Neutrophil (primary cell): ENCODE results near the gene TSTD1.

Experiments
- H3K27ac ChIP-seq: fragments of 200-600 bp; sonication (generic); 2 replicates; pipeline ENCODE4 v1.5.1; 2016; ENCODE audit warnings: mild to moderate bottlenecking, moderate library complexity
- H3K27me3 ChIP-seq: fragments of 200-600 bp; sonication (generic); 2 replicates; pipeline ENCODE4 v1.6.0; 2016; ENCODE audit warnings: mild to moderate bottlenecking
- H3K36me3 ChIP-seq: fragments of 200-600 bp; sonication (generic); 2 replicates; pipeline ENCODE4 v1.5.1; 2017
- H3K4me1 ChIP-seq, 2 experiments: fragments of 200-600 bp in 1 of 2; sonication (generic) in 1 of 2; 1 replicate in 1 of 2; 2 replicates in 1 of 2; pipeline versions ENCODE4 v1.5.1 to v1.6.1; 2013 to 2016; ENCODE audit warnings: low read depth in 1 of 2, low read length in 1 of 2, mild to moderate bottlenecking in 1 of 2, moderate library complexity in 1 of 2; ENCODE audit not compliant: control insufficient read depth in 1 of 2, insufficient read depth in 1 of 2
- H3K4me3 ChIP-seq, 2 experiments: fragments of 200-600 bp in 1 of 2; sonication (generic) in 1 of 2; 1 replicate in 1 of 2; 2 replicates in 1 of 2; pipeline ENCODE4 v1.5.1; 2013 to 2016; ENCODE audit warnings: low read depth in 1 of 2, low read length in 1 of 2, mild to moderate bottlenecking in 1 of 2, moderate library complexity in 1 of 2
- H3K9me3 ChIP-seq: fragments of 200-600 bp; sonication (generic); 2 replicates; pipeline ENCODE4 v1.5.1; 2016
- TF ChIP-seq, protein P1 (sequence below): fragments of 200-600 bp; sonication (generic); IDR thresholded peaks from 2 replicates; pipeline ENCODE4 v1.5.1; 2016; ENCODE audit warnings: antibody characterized with exemption

Gene TSTD1

DNA sequence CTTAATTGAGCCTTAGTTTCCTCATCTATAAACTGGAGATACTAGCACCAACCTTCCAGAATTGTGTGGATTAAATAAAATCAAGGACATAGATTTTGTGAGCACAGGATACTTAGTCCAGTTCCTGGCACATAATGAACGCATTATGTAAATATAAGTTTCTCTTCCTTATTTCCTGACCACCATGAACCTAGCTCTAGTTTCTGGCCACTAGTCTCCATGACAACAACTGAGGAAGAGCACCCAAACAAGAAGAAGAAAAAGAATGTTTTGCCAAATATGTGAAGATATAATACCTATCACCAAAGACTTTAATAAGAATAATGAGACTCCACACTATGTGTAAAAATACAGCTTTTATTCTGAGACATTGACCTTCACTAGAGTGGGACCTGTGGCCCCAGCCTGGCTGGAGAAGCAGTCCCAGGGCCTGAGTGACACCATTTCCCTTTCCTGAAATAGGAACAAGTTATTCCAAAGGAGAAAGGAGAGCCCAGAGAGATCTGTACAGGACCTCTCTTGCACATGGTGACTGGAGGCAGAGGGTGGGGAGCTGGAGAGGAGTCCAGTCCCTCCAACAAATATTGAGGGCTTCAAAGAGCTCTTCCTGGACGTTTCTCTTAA is 8.0 kb upstream of the TSTD1 start:
- H3K4me3 ChIP-seq, result peak overlapping the region; percentile 99
- TF ChIP-seq, protein P1, sequence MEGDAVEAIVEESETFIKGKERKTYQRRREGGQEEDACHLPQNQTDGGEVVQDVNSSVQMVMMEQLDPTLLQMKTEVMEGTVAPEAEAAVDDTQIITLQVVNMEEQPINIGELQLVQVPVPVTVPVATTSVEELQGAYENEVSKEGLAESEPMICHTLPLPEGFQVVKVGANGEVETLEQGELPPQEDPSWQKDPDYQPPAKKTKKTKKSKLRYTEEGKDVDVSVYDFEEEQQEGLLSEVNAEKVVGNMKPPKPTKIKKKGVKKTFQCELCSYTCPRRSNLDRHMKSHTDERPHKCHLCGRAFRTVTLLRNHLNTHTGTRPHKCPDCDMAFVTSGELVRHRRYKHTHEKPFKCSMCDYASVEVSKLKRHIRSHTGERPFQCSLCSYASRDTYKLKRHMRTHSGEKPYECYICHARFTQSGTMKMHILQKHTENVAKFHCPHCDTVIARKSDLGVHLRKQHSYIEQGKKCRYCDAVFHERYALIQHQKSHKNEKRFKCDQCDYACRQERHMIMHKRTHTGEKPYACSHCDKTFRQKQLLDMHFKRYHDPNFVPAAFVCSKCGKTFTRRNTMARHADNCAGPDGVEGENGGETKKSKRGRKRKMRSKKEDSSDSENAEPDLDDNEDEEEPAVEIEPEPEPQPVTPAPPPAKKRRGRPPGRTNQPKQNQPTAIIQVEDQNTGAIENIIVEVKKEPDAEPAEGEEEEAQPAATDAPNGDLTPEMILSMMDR, result no peak
- H3K4me1 ChIP-seq, result peaks cover 24 to 31% of the 10 kb centered on the region in 2 experiments
- H3K9me3 ChIP-seq, result no peaks in the 10 kb centered on the region
- no peaks in the 10 kb centered on the region for H3K27me3 ChIP-seq
- peak overlapping the region; percentile 98 for H3K27ac ChIP-seq
- peaks cover 68% of the 10 kb centered on the region for H3K36me3 ChIP-seq

GRCh38 chr1:161045736-161046604 is 7.2 kb upstream of the TSTD1 start, which contains the start of gene USF1:
Gene USF1 (minus strand): TSS chr1:161045977. CDS start chr1:161043275, 2,702 bp downstream.
- Histone ChIP-seq H3K27ac (peak within 1 kb of the TSS; percentile 98), H3K27me3 (no peaks in the 10 kb centered on the region), H3K36me3 (peaks cover 68% of the 10 kb centered on the region), H3K4me3 (peak within 1 kb of the TSS; percentile 99), H3K9me3 (no peaks in the 10 kb centered on the region), H3K4me1 (peaks cover 28 to 31% of the 10 kb centered on the region in 2 experiments)
- TF ChIP-seq, protein P1, result no peak

GRCh38 chr1:161044908-161045735 is 6.4 kb upstream of the TSTD1 start:
- Histone ChIP-seq H3K27me3 (no peaks in the 10 kb centered on the region), H3K9me3 (no peaks in the 10 kb centered on the region), H3K4me3 (peak overlapping the region; percentile 99), H3K27ac (peak overlapping the region; percentile 98), H3K36me3 (peaks cover 68% of the 10 kb centered on the region), H3K4me1 (peaks cover 28 to 31% of the 10 kb centered on the region in 2 experiments)
- TF ChIP-seq, protein P1, result no peak

- Histone ChIP-seq H3K4me3 (peak overlapping the region; percentile 99), H3K36me3 (peaks cover 68% of the 10 kb centered on the region), H3K4me1 (peaks cover 25 to 31% of the 10 kb centered on the region in 2 experiments), H3K27me3 (no peaks in the 10 kb centered on the region), H3K27ac (peak overlapping the region; percentile 98), H3K9me3 (no peaks in the 10 kb centered on the region)
- TF ChIP-seq, protein P1, result no peak
Measured at GRCh38 chr1:161044535-161044907, 5.8 kb upstream of the TSTD1 start.

- Histone ChIP-seq H3K4me3 (peak overlapping the region in 1 of 2 experiments; percentile 88), H3K27ac (peak overlapping the region; percentile 81), H3K4me1 (peaks cover 23 to 33% of the 10 kb centered on the region in 2 experiments), H3K36me3 (peaks cover 44% of the 10 kb centered on the region), H3K9me3 (no peaks in the 10 kb centered on the region), H3K27me3 (no peaks in the 10 kb centered on the region)
- TF ChIP-seq, protein P1, result no peak
Measured at GRCh38 chr1:161039546-161039945, 782 bp upstream of the TSTD1 start.
